ENCODE measurements around the gene BAIAP2L2. TPM values are rescaled to one million over a fixed set of nuclear protein-coding genes. Genes with fewer than 3 reads are reported as not detected.

Gene BAIAP2L2
- total RNA-seq, 1 experiment from 2014 or later, result 2.3 TPM

GRCh38 chr22:38049812-38050619 lies 60.5 kb downstream of the BAIAP2L2 start:
- H4K8ac ChIP-seq (replicated peaks; ENCODE audit: insufficient read length, low read depth, low read length), result no peak overlapping the region
- no peak overlapping the region; the same call in 1 of the 2 replicates for H3K14ac ChIP-seq (ENCODE audit: insufficient read depth, low read length)
- TF ChIP-seq CTCF (conservative IDR thresholded peaks at IDR 0.05), result no peak
- H3K23me2 ChIP-seq (ENCODE audit: insufficient read length, low read depth, low read length, poor library complexity, severe bottlenecking), result no peaks in the 10 kb centered on the region
- no peak for DNase-seq
- no peaks in the 10 kb centered on the region for H3K4me1 ChIP-seq (ENCODE audit: insufficient read depth, low read length)
- Mint-ChIP-seq H3K9me3 (no peaks in the 10 kb centered on the region), H3K4me3 (no peak overlapping the region), H3K4me1 (peaks cover 5 to 6% of the 10 kb centered on the region in 2 experiments; a peak in 3 of 4 replicates), H3K36me3 (ENCODE audit: insufficient read depth in 1 of 3, low read depth in 3 of 3) (no peaks in the 10 kb centered on the region), H3K27ac (no peak overlapping the region), H3K27me3 (ENCODE audit: low read depth) (peaks cover 29% of the 10 kb centered on the region)
- H4K20me1 ChIP-seq (ENCODE audit: control insufficient read depth, insufficient read depth, insufficient read length), result no peaks in the 10 kb centered on the region
- H3K4me2 ChIP-seq (ENCODE audit: insufficient read depth, insufficient read length, low read length), result no peak overlapping the region
- no peak overlapping the region for H3K18ac ChIP-seq (ENCODE audit: insufficient read length, low read depth, low read length)
- H4K91ac ChIP-seq (ENCODE audit: insufficient read length, low read depth, low read length), result no peak overlapping the region
- no peak overlapping the region for H2BK20ac ChIP-seq (ENCODE audit: low read depth, low read length, poor library complexity, severe bottlenecking)
- H2BK120ac ChIP-seq (ENCODE audit: low read depth, low read length, poor library complexity, severe bottlenecking), result no peak overlapping the region
- no peak overlapping the region for H2AK5ac ChIP-seq (ENCODE audit: insufficient read length, low read length)
- H3K79me2 ChIP-seq (ENCODE audit: insufficient read depth, low read length), result no peaks in the 10 kb centered on the region
- H3K27me3 ChIP-seq (ENCODE audit: insufficient read depth, low read length), result no peaks in the 10 kb centered on the region
- H3K79me1 ChIP-seq (ENCODE audit: insufficient read depth, low read depth, low read length, poor library complexity, severe bottlenecking), result no peaks in the 10 kb centered on the region
- WGBS (ENCODE audit: extremely low coverage, insufficient read length, low lambda C conversion rate), result no CpG with 5 or more reads among the region's 20 CpGs
- no peak overlapping the region for H2AFZ ChIP-seq (ENCODE audit: low read length)
- no peak overlapping the region for H4K5ac ChIP-seq (ENCODE audit: insufficient read length, low read depth, low read length)
- H3K9ac ChIP-seq (ENCODE audit: extremely low read depth, insufficient read length, low read length), result no peak overlapping the region
- no peak overlapping the region for H3K23ac ChIP-seq (ENCODE audit: insufficient read length, low read depth, low read length)
- no peaks in the 10 kb centered on the region for H3K9me3 ChIP-seq (ENCODE audit: control insufficient read depth, low read depth, low read length)
- no peak overlapping the region for H3K56ac ChIP-seq (ENCODE audit: insufficient read length, low read depth, low read length)
- H3K4ac ChIP-seq (ENCODE audit: low read depth, low read length), result no peak overlapping the region
- no peak overlapping the region for H2BK5ac ChIP-seq (ENCODE audit: insufficient read length, low read length)
- H2BK12ac ChIP-seq (ENCODE audit: insufficient read length, low read depth, low read length), result no peak overlapping the region
- H3K27ac ChIP-seq (ENCODE audit: insufficient read length, low read depth, low read length), result no peak overlapping the region
- no peak overlapping the region for H2BK15ac ChIP-seq (ENCODE audit: low read depth, low read length)
- no peak overlapping the region for H3T11ph ChIP-seq (ENCODE audit: low read length)

Data from H9 (cell line).